Fibroblast of skin of scalp (primary cell): ENCODE data around the gene KLHL29.

Experiments
- DNase-seq: peaks from one replicate; pipeline ENCODE4 v3.0.0-alpha.2; 2013

The KLHL29 gene

DNA sequence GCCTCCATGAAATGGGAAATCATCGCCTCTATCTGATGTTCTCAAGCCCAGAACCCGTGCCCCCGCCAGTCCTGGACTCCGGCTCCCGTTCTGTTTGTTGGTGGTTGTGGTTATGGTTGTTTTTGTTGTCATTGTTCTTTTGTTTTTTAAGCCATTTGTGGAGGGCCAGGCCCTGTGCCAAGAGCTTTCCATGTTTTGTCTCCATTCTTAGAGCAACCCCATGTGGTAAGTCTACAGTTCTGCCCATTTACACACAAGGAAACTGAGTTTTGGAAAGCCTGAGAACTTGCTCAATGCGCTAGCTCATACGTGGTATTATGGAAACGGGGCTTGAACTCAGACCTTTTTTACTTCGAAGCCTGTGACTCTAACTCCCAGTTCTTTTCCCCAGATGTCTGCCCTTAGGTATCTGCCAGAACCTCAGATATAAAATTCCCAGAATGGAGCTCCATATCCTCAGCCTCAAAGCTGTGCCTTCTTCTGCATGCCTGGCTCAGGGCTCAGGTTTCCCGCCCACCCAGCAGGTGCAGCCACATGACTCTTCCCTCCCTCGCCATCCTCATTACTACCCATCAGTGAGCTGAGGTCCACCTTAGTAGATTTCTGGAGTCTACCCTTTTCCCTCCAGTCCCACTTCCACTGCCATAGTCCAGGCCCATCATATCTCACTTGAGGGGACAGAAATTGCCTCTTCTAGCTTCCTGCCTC is 194.1 kb downstream of the KLHL29 start:
- DNase-seq = no peak

DNA sequence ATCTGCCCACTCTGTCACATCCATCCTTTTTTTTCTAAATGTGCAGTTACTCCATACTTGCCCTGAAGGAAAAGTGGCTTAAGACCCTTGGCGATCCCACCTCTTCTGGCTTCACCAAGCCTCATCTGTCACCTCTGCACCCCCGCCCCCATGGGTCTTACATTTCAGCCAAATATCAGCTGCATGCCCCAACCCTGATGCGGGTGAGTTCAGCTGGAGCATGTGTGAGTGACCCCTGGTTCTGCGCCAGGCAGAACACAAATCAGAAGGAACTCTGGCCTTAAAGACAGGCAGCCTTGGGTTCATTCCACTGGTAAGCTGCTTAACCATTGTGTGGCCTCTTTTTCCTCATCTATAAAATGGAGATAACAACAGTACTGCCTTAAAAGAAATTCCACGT is 194.7 kb downstream of the KLHL29 start:
- DNase-seq = no peak

DNA sequence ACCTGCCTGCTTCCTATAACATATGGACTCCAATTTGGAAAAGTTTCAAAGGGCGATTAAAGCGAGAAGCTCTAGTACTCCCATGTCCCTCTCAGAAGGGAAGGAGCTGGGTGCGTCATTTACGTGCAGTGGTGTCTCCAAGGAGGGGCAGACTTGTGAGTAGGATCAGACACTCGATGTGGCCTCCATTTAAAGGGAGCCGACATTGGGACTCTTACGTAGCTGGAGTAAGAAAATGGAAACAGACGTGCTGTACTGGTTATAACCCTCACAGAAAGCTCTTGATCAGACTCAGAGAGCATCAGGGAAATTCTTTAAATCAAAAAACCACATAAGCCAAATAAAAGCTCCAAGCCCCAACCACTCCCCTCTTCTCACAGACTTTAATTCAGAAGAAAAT is 198.5 kb downstream of the KLHL29 start:
- no peak for DNase-seq

DNA sequence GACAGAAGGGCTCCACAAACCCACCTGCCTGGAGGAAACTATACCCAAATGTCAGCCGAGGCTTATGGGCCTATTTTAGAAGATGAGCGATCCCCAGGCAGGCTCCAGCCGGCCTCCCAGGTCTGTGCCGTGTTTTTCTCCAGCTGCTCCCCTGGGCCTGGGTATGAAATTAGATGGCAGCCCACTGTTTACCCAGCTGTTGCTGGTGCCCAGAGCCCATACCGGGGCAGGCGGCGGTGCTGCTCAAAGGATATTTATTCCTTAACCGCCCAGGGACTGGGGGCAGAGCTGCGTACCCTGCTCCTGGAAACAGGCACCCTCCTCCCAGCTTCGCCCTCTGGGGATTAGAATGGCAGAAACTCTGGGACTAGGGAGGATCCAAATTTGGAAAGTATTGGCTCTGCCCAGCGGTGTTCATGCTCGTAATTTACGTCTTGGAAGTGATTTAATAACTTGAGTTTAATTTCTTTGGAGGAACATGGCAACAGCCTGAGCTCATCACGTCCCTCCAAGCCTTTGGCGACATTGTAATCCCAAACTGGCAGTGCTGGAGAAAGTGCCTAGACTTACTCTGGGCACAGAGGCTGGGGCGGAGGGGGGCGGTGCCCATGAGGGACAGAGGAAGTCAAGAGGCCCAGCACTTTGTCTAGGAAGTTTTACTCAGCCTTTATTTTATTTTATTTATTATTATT is 199.2 kb downstream of the KLHL29 start:
- DNase-seq = no peak

DNA sequence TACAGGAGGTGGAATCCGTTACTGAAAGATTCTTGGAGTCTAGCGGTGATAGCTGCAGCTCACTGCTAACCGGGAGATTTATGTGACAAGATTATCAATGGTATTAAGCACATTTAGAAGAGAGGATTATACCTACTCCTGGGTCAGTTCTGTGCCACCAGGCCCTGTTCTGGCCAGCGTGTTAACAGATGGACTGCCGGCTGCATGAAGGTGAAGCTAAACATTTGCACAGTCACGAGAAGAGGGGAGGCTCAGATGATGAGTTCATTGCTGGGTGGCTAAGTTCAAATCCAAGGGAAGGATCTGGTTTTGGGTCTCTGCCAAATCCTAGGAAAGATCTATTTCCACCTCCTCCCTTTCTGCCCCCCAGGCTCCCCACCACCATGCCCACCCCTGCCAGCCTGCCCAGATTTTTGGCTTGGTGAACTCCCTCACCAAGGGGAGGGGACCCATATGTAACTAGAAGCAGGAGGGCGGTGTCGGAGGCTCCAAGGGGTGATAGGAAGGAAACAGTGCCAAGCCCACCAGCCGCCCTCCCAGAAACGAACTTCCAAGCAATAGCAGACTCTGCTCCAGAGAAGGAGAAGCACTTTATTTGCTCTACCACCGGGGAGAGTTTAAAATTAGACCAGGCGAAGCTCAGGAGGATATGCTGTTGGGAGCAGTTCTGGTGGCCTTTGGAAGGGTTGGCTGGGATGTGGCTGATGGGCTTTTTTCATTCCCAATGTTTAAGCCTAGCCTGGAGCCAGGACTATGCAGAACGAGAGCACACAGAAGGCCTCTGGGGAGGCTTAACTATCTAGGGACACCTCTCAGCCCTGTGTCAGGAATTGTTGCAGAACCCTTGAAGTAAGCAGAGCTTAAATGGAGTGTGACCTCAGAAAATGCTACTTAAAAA is 200.5 kb downstream of the KLHL29 start:
- no peak for DNase-seq

DNA sequence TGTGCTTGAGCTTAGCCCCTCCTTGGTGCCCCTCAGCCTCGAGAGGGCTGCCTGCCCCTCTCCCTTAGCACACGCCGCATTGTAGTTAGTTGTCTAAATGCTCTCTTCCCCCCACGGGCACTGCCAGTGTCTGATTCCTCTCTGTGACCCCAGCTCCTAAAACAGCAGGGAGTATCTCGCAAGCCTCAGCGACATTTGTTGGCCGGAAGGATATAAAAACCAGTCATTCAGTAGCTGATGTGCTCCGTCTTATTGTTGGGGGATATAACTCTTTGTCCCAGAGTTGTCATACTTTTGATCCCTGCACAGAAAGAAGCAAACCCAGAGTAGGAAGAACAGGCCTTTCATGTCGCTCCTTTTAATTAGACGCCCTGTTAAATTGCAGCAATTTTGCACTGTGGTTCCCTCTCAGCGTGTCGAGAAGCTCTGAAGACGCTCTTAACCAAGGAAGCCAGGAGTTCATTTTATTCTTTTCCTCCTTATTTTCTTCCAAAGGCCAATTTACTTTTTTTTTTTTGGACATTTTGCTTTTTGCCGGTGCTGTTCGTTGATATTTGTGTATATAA is 201.8 kb downstream of the KLHL29 start:
- no peak for DNase-seq

DNA sequence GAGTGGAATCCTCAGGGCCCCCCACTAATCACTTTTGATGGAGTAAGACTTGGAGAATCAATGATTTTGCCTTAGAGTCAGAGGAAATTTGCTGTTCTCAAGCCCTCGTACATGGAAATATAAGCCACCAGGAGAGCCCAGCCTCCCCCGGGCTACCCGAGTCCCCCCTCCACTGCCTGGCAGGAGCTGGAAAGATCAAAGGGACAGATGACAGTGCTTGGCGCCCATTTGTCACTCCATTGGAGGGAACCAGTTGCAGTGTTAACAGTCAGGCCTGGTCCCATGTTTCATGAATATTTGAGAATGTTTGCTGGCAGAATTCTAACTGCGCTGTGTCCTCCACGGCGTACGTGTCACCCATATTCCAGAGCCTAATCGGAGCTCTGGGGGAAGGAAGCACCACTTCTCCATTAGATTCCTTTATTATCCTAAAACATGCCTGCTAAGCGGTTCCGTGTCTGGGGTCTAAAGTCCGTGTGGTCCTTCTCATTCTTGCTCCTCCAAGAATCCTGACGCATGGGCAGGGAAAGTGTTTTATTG is 202.4 kb downstream of the KLHL29 start:
- no peak for DNase-seq

DNA sequence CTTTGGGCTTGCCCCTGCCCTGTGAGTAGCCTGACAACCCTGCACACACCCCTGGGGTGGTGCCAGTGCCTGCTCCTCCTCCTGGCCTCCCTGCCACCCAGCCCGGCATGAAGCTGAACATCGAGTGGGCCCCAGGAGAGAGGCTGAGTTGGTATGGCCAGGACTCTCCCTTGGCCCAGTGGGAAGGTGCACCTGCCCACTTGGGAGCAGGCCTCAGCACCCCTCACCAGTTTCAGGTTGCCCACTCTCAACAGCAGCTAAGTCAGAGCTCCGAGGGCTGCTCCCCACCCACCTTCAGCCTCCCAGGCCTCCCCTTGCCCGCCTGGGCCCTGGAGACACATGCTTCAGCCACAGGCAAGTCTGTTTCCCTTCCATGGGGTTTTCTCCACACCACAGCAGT is 203.1 kb downstream of the KLHL29 start:
- no peak for DNase-seq

DNA sequence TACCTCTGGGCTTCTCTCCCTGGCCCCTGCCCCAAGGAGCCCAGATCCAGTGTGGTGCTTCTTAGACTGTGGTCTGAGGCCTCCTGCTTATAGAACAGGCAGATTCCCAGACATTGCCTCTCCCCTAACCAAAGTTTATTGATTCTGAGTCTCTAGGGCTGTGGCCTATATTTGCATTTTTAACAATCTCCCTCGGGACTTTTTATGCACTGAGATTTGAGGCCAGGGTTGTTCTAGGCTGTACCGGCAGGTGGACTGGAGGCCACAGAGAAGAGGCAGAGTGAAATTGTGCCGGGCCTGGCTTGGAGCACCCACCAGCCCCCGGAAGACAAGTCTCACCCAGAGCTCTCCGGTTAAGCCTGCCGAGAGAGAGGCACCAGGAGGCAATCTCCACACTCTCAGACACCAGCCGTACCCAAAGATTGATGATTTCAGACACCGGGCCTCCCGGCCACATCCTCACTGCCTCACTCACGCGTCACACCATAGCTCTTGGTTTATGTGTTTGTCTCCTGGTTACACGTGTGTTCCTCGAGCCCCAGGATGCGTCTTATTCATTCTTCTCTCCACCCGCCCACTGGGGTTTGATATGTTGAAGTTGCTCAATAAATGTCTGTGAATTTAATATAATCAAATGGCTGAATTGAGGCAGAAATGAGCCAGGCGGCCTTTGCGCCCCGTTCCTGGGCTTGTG is 203.7 kb downstream of the KLHL29 start:
- DNase-seq = no peak

DNA sequence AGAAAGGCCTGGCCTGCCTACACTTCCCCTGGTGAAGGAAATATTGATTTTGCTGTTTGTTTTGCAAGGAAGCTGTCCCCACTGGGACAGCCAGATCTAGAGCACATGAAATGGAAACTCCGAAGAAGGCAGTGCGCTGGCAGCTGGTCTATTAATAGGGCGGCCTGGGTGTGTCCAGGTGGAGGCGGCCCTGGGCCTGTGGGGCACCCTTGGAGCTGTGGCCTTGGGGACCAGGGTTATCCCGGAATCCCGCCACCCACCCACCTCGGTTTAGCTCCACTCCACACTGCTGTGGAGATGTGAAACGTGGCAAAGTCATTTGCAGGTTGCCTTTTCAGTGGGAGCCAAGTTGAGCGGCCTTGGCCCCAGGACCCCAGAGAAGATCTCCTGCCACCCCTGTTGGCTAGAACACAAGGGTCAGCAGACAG is 204.3 kb downstream of the KLHL29 start:
- DNase-seq = no peak

DNA sequence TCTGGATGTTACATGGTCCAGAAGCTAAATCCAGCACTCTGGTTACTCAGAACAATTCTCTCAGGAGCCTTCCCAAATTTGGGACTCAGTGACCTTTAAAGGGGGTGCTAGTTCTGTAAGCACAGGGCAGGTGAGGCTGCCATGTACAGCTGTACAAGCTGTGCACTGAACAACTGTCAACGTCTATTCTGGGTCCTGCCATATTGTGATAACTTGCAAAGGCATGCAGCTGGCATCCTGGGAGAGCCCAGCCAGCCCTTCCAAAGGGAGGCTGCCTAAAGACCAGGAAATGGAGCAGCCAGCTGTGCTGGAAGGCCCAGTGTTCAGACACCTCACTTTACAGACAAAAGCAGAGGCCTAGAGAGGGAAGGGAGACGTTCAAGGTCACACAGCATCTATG is 204.8 kb downstream of the KLHL29 start:
- no peak for DNase-seq

DNA sequence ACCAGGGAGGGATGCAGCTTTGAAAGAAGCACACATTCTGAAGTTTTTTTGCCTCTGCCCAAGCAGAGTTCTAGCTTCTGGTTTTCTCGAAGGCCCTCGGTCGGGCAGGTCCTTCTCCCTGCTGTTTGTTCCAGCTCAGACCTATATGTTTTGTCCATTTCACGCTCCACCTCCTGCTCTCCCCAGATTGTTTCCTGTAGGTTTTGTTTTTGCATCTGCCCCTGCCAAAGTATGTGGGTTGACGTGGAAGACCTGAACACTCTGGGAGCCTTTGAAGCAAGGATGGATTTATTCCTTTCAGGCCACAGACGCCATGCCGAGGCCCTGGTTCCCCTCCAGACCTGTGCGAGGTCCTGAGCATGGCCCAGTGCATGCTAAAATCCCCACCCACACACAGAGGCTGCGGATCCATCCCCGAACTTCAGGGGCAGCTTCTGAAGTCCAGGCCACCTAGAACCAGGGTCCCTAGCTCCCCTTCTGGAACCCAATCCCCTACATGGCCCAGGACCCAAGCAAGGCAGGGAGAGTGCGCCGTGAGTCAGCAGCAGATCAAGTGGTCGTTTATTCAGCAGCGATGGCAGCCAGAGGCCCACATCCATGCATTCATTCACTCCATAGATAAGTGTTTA is 205.4 kb downstream of the KLHL29 start:
- DNase-seq = no peak

DNA sequence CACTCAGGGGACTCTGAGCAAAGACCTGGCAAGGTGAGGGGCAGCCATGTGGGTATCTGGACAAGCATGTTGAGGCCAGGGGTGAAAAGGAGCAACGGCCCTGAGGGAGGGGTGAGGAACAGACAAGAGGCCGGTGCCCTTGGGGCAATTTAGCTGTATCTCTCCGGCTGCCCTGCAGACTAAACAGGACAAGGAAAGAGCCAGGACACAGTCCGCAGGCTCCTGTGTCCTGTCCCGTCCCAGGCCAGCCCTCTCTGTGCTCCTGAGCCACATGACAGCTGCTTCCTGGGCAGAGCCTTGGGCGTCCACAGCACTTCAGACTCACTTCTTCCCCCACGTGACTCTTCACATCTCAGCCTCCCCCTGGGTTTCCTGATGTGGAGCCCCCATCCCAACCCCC is 206.1 kb downstream of the KLHL29 start:
- DNase-seq = no peak

DNA sequence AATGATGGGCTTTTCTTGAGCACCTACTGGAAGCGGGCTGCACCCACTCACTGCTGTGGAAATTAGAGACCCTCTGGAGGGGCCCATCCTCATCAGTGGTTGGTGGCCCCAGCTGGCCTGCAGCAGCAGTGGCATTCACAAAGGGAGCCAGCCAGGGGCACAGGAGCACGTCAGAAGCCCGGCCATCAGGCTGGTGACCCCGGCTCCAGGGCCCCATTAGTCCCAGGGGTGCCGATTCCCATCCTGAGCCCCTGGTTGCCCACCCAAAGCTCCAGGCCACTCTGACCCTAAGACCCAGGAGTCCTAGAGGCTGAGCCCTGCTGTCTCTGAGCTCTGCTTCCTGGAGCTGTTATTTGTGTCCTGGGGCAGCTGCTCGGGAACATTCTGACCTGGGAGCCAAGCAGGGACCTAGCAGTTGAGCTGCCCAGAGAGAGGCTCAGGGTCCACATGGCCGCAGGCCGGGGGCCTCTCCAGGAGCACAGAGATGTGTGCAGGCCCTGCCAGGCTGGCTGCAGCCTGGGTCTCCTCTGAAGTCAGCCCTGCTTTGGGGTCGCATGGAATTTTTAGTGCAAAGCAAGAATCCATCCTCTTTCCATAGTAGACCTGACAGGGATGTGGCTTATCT is 207.2 kb downstream of the KLHL29 start:
- DNase-seq = no peak

DNA sequence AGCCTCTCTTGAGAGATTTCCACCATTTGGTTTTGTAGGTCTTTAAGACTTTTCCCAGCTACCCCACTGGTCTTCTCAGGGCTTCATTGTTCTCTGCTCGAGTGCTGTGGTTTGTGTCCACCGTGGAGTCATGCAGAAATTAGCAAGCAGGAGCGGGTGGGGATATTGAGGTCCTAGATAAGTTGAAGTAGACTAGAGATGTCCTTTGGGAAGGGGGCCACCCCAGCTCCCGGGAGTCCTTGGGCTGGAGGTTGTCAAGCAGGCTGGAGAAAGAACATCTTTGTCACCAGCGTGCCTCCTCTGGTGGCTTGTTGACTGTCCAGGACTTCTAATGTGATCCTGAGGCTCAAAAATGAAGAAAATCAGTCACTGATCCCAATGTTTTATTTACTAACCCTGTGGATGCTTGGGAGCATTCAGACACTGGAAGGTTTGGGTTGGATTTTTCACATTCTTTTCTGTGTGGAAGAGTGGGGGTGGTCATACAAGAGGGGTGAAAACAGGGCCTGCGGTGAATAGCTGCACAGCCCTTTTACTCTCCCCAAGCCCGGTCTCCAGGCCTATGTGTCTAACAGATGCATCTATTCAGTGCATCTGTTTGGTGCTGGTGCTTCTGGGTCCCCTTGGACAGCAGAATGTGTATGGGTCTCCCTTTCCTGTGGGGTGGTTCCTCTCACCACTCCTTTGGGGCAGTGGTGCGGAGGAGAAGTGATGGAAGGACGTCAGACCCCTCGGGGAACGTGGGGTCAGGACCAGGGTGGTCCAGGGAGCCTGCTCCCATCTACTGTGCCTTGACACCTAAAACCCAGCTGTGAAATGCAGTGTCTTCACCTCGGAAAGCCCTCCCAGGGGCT is 208.1 kb downstream of the KLHL29 start:
- peak; percentile 53 for DNase-seq

DNA sequence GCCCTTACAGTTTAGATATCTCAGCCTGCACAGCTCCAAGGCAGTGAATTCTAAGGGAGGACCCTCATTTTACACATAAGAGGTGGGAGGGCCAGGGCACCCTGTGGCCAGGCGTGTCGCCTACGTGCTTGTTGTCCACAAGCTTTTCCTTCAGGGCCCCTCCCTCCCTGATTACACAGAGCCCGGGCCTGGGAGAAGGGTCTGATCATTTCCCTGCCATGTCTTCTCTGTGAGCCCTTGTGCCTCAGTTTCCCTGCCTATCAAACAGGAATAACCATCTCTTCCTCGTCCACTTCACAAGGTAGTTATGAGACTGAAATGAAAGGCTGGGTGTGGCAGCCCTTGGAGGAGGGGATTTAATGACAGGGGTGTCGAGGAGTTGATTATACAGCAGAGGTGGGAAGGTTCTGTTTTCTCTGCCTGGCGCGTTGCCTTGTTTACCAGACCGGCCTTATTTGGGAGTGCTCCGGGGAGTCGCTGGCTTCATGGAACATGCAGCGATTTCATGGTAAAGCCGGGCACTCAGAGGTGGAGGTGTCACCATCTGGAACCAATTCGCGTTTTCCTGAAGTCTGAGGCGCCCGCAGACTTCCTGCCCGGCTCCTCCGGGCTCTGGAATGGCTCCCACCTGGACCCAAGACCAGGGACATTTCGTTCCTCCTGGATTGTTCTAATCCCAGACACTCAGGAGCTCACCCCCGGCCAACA is 208.9 kb downstream of the KLHL29 start:
- DNase-seq = no peak

DNA sequence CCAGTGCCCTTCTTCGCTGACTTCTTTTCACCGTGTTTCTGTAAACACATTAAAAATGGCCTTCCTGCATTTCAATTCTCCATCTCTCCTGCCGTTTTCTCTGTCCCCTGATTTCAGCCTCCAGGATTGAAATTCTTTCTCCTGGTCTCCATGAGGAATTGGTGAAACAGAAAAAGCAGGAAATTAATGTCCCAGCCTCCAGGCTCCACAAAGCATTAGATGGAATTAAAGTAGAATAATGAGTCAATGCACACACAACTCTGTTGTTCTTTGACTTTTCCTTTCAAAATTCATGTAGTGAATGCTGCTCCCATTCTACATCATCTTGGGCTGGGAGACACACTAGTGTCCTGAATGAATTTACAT is 209.5 kb downstream of the KLHL29 start:
- no peak for DNase-seq

DNA sequence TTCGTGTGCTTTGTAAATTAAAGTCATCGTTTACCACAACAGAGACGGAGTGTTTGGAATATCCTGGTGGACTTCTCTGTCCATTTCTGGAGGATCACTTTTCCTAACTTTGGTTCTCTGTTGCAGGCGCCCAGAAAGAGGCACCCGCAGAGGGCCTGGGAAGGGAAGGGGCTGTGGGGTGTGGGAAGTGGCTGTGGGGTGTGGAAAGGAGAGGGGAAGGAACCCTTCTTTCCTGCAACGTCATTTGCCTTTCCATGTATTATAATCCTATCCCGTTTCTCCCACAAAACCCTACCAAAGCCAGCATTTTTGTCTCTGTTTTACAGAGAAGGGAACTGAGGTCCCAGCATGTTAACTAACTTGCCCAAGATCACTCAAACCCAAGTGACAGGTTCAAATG is 210.0 kb downstream of the KLHL29 start:
- DNase-seq = no peak

DNA sequence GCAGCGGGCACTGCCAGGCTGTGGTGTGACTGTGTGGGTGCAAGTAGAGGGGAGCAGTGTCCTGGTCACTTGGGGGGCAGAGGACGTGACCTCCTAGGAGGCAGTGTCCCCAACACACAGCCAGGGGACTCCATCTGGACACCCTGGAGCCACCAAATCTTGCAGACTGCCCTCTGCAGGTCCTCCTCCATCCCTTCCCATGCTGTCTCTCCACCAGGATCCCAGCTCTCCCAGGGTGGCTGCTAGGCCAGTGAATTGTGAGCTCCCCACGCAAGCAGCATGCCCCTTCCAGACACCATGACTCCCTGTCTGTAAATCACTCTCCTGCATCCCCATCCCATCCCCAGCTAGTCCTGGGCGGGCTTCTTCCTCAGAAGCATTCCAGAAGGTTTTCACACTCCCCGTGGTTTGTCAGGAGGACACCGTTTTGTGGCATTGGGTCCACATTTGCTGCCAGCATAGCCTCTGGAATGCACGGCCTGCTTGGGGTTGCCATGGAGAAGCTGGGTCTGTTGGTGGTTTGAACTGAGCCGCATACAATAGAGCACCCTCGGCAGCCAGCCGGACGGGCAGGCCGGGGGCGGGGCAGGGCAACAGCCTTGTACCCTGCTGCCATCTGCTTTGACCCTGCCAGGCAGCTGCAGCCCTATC is 210.7 kb downstream of the KLHL29 start:
- peak; percentile 86 for DNase-seq
